ENCODE measurements around the gene SLC35E2B.

Gene SLC35E2B

GRCh38 chr1:1609822-1610485 lies 82.6 kb downstream of the SLC35E2B start:
- no peak overlapping the region for H3K4me3 ChIP-seq (ENCODE audit: control insufficient read depth, low read depth, low read length)
- TF ChIP-seq CTCF (conservative IDR thresholded peaks at IDR 0.05; ENCODE audit: control insufficient read depth, insufficient read depth, low read depth, low read length) = no peak
- no peak for DNase-seq (ENCODE audit: low read depth)

All from fibroblast of mammary gland (primary cell).